B cell (primary cell): ENCODE measurements around the gene SSBP2.

Source experiments
- EZH2 ChIP-seq: IDR thresholded peaks from 2 replicates; pipeline ENCODE4 v1.6.1; 2012; ENCODE audit warnings: borderline replicate concordance, low read depth, mild to moderate bottlenecking, moderate library complexity, low read length; ENCODE audit not compliant: insufficient read depth, poor library complexity, severe bottlenecking
- TF ChIP-seq, protein P1 (sequence below): fragments of 200-600 bp; IDR thresholded peaks from one replicate; pipeline ENCODE4 v1.8.0; 2022; ENCODE audit warnings: antibody characterized with exemption, mild to moderate bottlenecking

DNA sequence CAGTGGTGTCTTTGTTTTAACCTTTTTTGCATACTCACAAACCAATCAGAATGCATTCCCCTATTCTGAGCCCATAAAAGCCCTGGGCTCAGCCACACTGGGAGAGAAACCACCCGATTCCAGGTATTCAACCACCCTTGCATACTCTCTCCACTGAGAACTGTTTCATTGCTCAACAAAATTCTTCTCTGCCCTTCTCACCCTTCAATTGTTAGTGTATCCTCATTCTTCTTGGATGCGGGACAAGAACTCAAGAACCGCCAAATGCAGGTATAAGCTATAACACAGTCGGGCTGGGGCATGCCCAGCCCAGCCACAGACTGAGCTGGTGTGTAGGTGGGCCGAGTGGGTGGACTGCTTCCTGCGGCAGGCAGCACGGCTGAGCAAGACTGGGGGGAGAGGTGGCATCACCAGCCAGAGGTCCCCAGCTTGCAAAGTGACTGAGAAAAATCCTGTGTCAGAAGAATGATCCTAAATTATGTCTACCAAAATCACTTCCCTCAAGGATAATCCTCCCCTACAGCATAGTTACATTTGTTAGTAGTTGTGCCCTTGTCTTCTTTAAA lies 141.0 kb downstream of the SSBP2 start:
- TF ChIP-seq, protein P1, sequence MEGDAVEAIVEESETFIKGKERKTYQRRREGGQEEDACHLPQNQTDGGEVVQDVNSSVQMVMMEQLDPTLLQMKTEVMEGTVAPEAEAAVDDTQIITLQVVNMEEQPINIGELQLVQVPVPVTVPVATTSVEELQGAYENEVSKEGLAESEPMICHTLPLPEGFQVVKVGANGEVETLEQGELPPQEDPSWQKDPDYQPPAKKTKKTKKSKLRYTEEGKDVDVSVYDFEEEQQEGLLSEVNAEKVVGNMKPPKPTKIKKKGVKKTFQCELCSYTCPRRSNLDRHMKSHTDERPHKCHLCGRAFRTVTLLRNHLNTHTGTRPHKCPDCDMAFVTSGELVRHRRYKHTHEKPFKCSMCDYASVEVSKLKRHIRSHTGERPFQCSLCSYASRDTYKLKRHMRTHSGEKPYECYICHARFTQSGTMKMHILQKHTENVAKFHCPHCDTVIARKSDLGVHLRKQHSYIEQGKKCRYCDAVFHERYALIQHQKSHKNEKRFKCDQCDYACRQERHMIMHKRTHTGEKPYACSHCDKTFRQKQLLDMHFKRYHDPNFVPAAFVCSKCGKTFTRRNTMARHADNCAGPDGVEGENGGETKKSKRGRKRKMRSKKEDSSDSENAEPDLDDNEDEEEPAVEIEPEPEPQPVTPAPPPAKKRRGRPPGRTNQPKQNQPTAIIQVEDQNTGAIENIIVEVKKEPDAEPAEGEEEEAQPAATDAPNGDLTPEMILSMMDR: no peak
- no peak for TF ChIP-seq EZH2
